Gastroesophageal sphincter (tissue), 4 donors: ENCODE data around the gene PHF12. TPM values are rescaled to one million over a fixed set of nuclear protein-coding genes. Genes with fewer than 3 reads are reported as not detected.
A peak's percentile ranks its signal among the peaks of the same experiment; 100 is the strongest.

Experiments
- ATAC-seq: fragments of 150-250 bp; one replicate; pipeline ENCODE4 v1.9.1; 2016; ENCODE audit warnings: mild to moderate bottlenecking, moderate library complexity
- H3K27ac ChIP-seq, 4 donors: fragments of 200-600 bp; sonication (generic) in 3 of 4; 1 replicate in 3 of 4; 2 replicates in 1 of 4; pipeline ENCODE4 v1.5.1; 2016 to 2019
- H3K27me3 ChIP-seq: fragments of 200-600 bp; sonication (generic); one replicate; pipeline ENCODE4 v1.5.1; 2019
- H3K36me3 ChIP-seq, 2 donors: fragments of 200-600 bp; sonication (generic); one replicate each; pipeline ENCODE4 v1.5.1; 2019; ENCODE audit warnings: control low read depth in 1 of 2
- H3K4me1 ChIP-seq, 3 donors: fragments of 200-600 bp; sonication (generic); 1 replicate in 2 of 3; 2 replicates in 1 of 3; pipeline ENCODE4 v1.5.1; 2016 to 2019; ENCODE audit warnings: control low read depth in 2 of 3
- H3K4me3 ChIP-seq, 2 donors: fragments of 200-600 bp; sonication (generic); one replicate each; pipeline ENCODE4 v1.5.1; 2019; ENCODE audit warnings: mild to moderate bottlenecking in 1 of 2, moderate library complexity in 1 of 2
- H3K9me3 ChIP-seq, 3 donors: fragments of 200-600 bp; sonication (generic); one replicate each; pipeline ENCODE4 v1.5.1; 2017 to 2019; ENCODE audit warnings: control low read depth in 2 of 3
- EP300 ChIP-seq: sonication (generic); formaldehyde crosslinking; IDR thresholded peaks from one replicate; pipeline ENCODE4 v1.6.1; 2017; ENCODE audit warnings: antibody characterized with exemption, mild to moderate bottlenecking
- POLR2A ChIP-seq, 2 donors: fragments of 450-650 bp; IDR thresholded peaks; one replicate each; pipeline ENCODE4 v1.6.1; 2017; ENCODE audit warnings: antibody characterized with exemption in 2 of 2, mild to moderate bottlenecking in 2 of 2, moderate library complexity in 1 of 2
- POLR2AphosphoS5 ChIP-seq: sonication (generic); formaldehyde crosslinking; IDR thresholded peaks from one replicate; pipeline ENCODE4 v1.6.1; 2017; ENCODE audit warnings: antibody characterized with exemption
- WGBS, 2 donors: methylation state at CpG; one replicate each; pipeline ENCODE4 v1.1.5; 2018; ENCODE audit warnings: low coverage in 1 of 2; 5-methylcytosine and 5-hydroxymethylcytosine counted together
- total RNA-seq, 4 donors: library from RNA; depleted of rRNA; stranded (reverse); fragments of >200 nt; gene quantifications; one replicate each; pipeline ENCODE4 v1.1.0, GENCODE V29; 2016
- TF ChIP-seq, protein P1 (sequence below), 4 experiments: fragments of 200-600 bp in 2 of 4; fragments of 450-650 bp in 2 of 4; sonication (generic) in 1 of 4; IDR thresholded peaks; one replicate each; pipeline ENCODE4 v1.5.1; 2017 to 2019; ENCODE audit warnings: antibody characterized with exemption in 4 of 4, mild to moderate bottlenecking in 2 of 4, moderate library complexity in 2 of 4

The PHF12 gene
- total RNA-seq, 4 donors from 2014 or later, result 20.2 to 46.9 (median 37.8) TPM

DNA sequence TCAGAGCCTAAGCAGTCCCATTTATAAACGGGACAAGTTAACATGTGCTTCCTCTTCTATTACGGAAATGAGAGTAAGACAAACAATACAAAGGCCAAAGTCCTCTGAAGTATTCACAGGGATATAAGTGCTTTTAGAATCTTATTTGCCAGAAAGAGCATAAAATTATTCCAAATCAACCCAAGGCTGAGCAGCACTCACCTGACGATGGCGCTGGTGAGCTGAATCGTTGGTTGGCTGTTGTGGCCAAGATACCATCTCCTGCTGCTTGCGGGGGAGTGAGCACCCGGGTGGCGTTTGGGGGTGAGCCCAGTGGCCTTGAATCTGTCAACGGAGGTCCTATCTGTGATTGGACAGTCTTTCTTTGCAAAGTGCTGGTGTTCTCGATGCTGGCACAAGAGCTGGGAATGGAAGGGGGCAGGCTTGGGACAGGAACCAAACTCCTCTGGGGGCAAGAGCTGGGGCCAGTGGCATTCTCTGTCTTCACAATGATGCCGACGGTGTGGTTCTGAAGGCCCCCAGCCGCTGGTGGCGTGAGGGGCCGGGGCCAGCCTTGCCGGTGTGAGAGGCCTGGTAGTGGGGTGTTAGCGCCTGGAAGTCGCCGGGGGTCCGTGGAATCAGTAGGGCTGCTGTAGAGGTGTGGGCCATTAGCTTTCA, 38.9 kb downstream of the PHF12 start:
- no peak for ATAC-seq
- no peaks in the 10 kb centered on the region for H3K9me3 ChIP-seq
- no peak overlapping the region for H3K4me3 ChIP-seq
- no peaks in the 10 kb centered on the region for H3K27me3 ChIP-seq
- H3K4me1 ChIP-seq, result peaks cover 7 to 29% (median 18%) of the 10 kb centered on the region in 3 donors
- TF ChIP-seq EP300 (no peak), POLR2AphosphoS5 (no peak), POLR2A (IDR thresholded peaks at IDR 0.05) (no peak)
- TF ChIP-seq, protein P1, sequence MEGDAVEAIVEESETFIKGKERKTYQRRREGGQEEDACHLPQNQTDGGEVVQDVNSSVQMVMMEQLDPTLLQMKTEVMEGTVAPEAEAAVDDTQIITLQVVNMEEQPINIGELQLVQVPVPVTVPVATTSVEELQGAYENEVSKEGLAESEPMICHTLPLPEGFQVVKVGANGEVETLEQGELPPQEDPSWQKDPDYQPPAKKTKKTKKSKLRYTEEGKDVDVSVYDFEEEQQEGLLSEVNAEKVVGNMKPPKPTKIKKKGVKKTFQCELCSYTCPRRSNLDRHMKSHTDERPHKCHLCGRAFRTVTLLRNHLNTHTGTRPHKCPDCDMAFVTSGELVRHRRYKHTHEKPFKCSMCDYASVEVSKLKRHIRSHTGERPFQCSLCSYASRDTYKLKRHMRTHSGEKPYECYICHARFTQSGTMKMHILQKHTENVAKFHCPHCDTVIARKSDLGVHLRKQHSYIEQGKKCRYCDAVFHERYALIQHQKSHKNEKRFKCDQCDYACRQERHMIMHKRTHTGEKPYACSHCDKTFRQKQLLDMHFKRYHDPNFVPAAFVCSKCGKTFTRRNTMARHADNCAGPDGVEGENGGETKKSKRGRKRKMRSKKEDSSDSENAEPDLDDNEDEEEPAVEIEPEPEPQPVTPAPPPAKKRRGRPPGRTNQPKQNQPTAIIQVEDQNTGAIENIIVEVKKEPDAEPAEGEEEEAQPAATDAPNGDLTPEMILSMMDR (IDR thresholded peaks at IDR 0.05), result no peak
- H3K27ac ChIP-seq, result peak overlapping the region in 1 of 4 donors; percentile 12
- H3K36me3 ChIP-seq, result peaks cover 3 to 97% of the 10 kb centered on the region in 2 donors
- 54 to 93% methylated on average over 5 to 8 of the region's 20 CpGs for WGBS, 2 donors

DNA sequence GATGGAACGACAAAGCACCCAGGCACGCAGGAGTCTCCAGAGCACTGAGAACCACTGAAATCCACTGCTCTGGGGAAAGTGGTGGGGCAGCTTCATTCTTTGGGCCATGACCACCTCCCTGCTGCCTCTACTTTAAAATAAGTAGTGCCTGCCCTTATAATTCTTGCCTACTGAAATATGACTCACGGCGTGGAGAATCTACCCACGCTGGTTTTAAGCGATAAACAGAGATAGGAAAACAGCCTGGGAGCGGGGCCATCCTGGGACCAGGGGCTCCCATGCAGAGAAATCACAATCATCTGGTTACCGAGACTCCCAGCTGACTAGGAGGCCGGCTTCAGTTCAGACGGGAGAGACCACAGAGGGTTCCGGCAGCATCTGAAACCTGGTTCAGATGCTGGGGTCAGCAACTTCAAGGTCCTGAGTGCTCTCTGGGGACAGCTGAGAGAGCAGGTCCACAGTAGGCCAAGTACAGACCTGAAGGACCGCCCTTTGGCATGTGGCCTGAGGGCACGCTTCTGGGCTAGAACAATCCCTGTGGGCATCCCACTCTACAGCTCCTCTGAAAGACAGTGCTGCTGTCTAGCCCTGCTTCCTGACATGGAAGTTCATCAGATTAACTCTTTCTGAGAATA, 39.8 kb downstream of the PHF12 start:
- H3K27ac ChIP-seq, result peak overlapping the region in 1 of 4 donors; percentile 12
- no peak overlapping the region for H3K4me3 ChIP-seq
- peaks cover 0 to 97% of the 10 kb centered on the region in 2 donors for H3K36me3 ChIP-seq
- ATAC-seq, result no peak
- WGBS, 2 donors, result 82 to 90% methylated on average over 2 of the region's 13 CpGs
- no peaks in the 10 kb centered on the region for H3K27me3 ChIP-seq
- H3K4me1 ChIP-seq, result peaks cover 7 to 32% (median 22%) of the 10 kb centered on the region in 3 donors
- no peaks in the 10 kb centered on the region for H3K9me3 ChIP-seq
- TF ChIP-seq EP300, result no peak
- no peak for TF ChIP-seq POLR2A (IDR thresholded peaks at IDR 0.05)
- TF ChIP-seq, protein P1 (IDR thresholded peaks at IDR 0.05), result no peak
- TF ChIP-seq POLR2AphosphoS5, result no peak

DNA sequence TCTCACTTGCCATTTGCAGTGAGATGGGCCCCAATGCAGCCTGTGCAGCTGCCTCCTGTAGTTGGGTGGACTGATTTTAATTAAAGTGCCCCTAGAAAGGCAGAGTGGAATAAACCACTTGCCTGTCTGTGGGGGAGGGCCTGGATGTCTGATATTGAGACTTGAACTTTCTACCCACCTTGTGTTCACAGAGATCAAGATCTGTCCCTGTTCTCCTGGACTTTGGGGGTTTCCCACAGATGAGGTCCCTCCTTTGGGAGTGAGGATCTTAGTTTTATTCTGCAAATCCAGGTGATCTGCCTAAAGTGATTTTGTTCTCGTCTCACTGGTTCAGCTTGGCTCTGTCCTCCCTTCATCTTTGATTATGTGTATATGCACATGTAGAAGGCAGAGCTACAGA, 40.8 kb downstream of the PHF12 start:
- no peak for ATAC-seq
- H3K9me3 ChIP-seq, result no peaks in the 10 kb centered on the region
- no peak overlapping the region for H3K27ac ChIP-seq
- H3K36me3 ChIP-seq, result peaks cover 0 to 97% of the 10 kb centered on the region in 2 donors
- H3K27me3 ChIP-seq, result no peaks in the 10 kb centered on the region
- TF ChIP-seq POLR2A (IDR thresholded peaks at IDR 0.05) (no peak), EP300 (no peak), POLR2AphosphoS5 (no peak)
- TF ChIP-seq, protein P1 (IDR thresholded peaks at IDR 0.05), result no peak
- H3K4me3 ChIP-seq, result no peak overlapping the region
- WGBS, 2 donors, result 71 to 75% methylated on average over 1 of the region's 1 CpG
- peaks cover 7 to 36% (median 22%) of the 10 kb centered on the region in 3 donors for H3K4me1 ChIP-seq

DNA sequence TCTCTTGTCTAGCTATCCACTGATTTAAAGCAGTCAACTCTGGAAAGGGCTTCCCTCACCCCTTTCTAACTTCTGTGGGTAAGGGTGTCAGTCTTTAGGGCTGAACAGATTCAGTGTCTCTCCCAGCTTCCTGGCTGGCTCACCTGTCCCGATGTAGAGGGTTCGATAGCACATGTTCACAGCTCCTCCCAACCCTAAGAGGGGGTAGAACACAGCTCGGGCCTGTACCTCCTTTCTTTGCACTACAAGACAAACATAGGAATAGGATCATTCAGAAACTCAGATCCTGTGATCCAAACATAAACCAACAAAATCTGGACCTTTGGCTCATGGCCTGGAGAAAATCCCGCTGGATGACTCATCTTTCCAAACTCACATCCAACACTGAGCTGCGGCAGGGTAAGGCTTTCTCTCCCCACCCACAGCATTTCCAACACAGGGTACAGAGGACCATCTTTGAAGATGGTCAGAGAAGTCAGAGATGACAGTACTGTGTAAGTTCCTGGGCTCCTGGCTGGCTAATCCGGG, 42.6 kb downstream of the PHF12 start:
- 14 to 60% methylated on average over 1 to 2 of the region's 6 CpGs for WGBS, 2 donors
- TF ChIP-seq EP300 (no peak), POLR2AphosphoS5 (peak; percentile 54), POLR2A (IDR thresholded peaks at IDR 0.05) (no peak)
- TF ChIP-seq, protein P1 (IDR thresholded peaks at IDR 0.05), result peak in 1 of 4 experiments; percentile 7
- Histone ChIP-seq H3K27ac (peak overlapping the region; percentile 77 to 89 (median 80)), H3K27me3 (no peaks in the 10 kb centered on the region), H3K4me1 (peaks cover 7 to 41% (median 22%) of the 10 kb centered on the region in 3 donors), H3K4me3 (no peak overlapping the region), H3K36me3 (peaks cover 0 to 83% of the 10 kb centered on the region in 2 donors), H3K9me3 (no peaks in the 10 kb centered on the region)
- peak; percentile 75 for ATAC-seq
